PC-9 (cell line): ENCODE measurements around the gene MTHFD1L.

Experiments
- CTCF ChIP-seq: fragments of 200-600 bp; sonication (generic); conservative IDR thresholded peaks from 2 replicates; pipeline ENCODE4 v1.6.1; 2017; ENCODE audit warnings: mixed run types, antibody characterized with exemption, mild to moderate bottlenecking, moderate library complexity
- EZH2 ChIP-seq: fragments of 200-600 bp; sonication (generic); IDR thresholded peaks from 2 replicates; pipeline ENCODE4 v1.8.0; 2017; ENCODE audit warnings: antibody characterized with exemption, low read depth

- no peak for TF ChIP-seq CTCF
- TF ChIP-seq EZH2: no peak
Observed at GRCh38 chr6:150866991-150867501, 1.5 kb downstream of the MTHFD1L start.
